BLaER1 (cell line): Measurements from ENCODE around the gene DSG2.

Experiments used
- H3K27ac ChIP-seq: shearing (Covaris generic); formaldehyde crosslinking; 2 replicates; pipeline ENCODE4 v1.8.1; 2022
- H3K27me3 ChIP-seq: shearing (Covaris generic); formaldehyde crosslinking; 2 replicates; pipeline ENCODE4 v1.8.1; 2022
- H3K36me3 ChIP-seq: shearing (Covaris generic); formaldehyde crosslinking; 2 replicates; pipeline ENCODE4 v1.8.1; 2022
- H3K4me1 ChIP-seq: shearing (Covaris generic); formaldehyde crosslinking; 2 replicates; pipeline ENCODE4 v1.8.1; 2022
- H3K4me2 ChIP-seq: shearing (Covaris generic); formaldehyde crosslinking; 2 replicates; pipeline ENCODE4 v1.8.1; 2022
- H3K4me3 ChIP-seq: shearing (Covaris generic); formaldehyde crosslinking; 2 replicates; pipeline ENCODE4 v1.8.1; 2022
- H3K9ac ChIP-seq: shearing (Covaris generic); formaldehyde crosslinking; 2 replicates; pipeline ENCODE4 v1.8.1; 2022
- H3K9me3 ChIP-seq: shearing (Covaris generic); formaldehyde crosslinking; 2 replicates; pipeline ENCODE4 v1.8.1; 2022
- H4K20me1 ChIP-seq: shearing (Covaris generic); formaldehyde crosslinking; 2 replicates; pipeline ENCODE4 v1.8.1; 2022
- Cebpa-rat ChIP-seq: shearing (Covaris generic); IDR thresholded peaks from 2 replicates; pipeline ENCODE4 v1.8.1; 2022

The DSG2 gene

DNA sequence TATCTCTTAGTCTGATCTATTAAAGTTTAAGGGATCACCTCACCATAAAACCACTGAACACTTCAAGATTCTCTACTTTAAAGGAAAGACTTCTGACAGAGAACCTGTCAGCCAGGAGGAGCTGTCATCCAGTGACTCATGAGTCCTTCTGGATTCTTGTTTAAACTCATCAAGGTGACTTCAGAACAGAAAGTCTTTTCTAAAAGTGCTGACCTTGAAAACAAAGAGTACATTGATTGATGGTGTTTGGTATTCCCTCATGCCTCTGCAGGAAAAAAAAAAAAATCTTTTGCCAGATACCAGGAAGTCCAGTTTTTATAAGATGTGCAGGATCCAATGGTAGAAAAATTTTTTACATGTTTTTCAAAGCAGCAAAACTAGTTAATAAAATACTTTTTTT, 12.3 kb downstream of the DSG2 start:
- H3K4me1 ChIP-seq, result no peaks in the 10 kb centered on the region
- no peaks in the 10 kb centered on the region for H3K9me3 ChIP-seq
- TF ChIP-seq Cebpa-rat, result no peak
- H3K27me3 ChIP-seq, result no peaks in the 10 kb centered on the region
- no peaks in the 10 kb centered on the region for H3K36me3 ChIP-seq
- H3K9ac ChIP-seq, result no peak overlapping the region
- H4K20me1 ChIP-seq, result no peaks in the 10 kb centered on the region
- no peak overlapping the region for H3K4me3 ChIP-seq
- H3K27ac ChIP-seq, result no peak overlapping the region
- no peak overlapping the region for H3K4me2 ChIP-seq

GRCh38 chr18:31511098-31511497, 13.1 kb downstream of the DSG2 start:
- Histone ChIP-seq H3K9me3 (no peaks in the 10 kb centered on the region), H3K4me2 (no peak overlapping the region), H3K4me1 (no peaks in the 10 kb centered on the region), H3K36me3 (no peaks in the 10 kb centered on the region), H3K27me3 (no peaks in the 10 kb centered on the region), H3K4me3 (no peak overlapping the region), H4K20me1 (no peaks in the 10 kb centered on the region), H3K27ac (no peak overlapping the region), H3K9ac (no peak overlapping the region)
- TF ChIP-seq Cebpa-rat, result no peak

DNA sequence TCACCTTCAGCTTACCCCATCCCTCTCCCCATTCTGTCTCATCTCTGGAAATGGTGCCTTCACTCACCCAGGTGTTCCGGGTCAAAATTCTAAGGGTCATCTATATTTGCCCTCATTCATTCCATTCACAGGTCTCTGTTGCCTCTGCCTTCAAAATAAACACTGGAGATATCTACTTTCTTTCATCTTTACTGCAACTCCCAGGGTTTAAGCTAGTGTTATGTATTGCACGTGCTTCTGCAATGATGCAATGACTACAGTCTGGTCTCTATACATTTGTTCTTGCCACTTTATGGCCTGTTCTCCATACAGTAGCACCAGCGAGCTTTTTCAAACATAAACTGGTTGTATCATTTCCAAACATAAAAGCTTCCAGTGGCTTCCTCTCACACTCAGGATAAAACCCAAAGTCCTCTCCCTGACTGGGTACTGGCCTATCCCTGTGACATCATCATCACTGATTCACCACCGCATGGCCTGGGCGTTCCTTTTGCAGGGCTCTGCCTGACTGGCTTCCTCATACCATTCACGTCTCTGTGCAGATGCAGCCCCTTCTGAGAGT, 14.3 kb downstream of the DSG2 start:
- Histone ChIP-seq H3K4me3 (no peak overlapping the region), H3K9ac (no peak overlapping the region), H3K4me1 (no peaks in the 10 kb centered on the region), H4K20me1 (no peaks in the 10 kb centered on the region), H3K4me2 (no peak overlapping the region), H3K27ac (no peak overlapping the region), H3K36me3 (no peaks in the 10 kb centered on the region), H3K9me3 (no peaks in the 10 kb centered on the region), H3K27me3 (no peaks in the 10 kb centered on the region)
- no peak for TF ChIP-seq Cebpa-rat

DNA sequence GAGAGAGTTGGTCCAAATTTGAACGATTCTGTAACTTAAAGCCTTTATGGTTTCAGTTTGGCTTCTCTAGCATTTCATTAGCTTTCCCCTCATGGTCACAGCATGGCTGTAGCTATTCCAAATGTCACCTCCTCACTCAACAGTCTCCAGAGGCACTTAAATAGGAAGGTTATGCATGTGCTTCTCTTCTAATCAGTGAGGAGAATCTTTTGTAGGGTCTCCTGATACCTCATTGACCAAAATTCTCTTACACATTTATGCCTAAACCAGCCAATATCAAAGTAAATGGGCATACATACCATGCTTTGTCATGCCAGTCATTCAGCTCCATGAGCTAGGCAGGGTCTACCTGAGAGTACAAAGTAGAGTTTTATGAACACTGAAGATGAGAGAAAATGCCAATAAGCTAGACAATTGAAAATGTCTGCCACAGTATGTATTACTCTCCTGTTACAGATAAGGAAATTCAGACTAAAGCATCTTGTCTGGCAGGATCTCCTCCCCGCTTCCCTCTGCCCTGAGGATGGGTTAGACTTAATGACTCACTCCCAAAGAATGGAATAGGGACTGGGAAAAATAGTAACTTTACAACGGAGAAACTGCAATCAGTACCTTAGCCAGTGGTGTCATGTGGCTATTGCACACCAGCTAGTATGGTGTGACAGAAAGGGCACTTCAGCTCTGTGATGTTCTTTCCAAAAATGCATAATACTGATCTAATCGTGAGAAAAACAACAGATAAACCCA, 15.4 kb downstream of the DSG2 start:
- H3K9me3 ChIP-seq, result no peaks in the 10 kb centered on the region
- no peaks in the 10 kb centered on the region for H3K4me1 ChIP-seq
- TF ChIP-seq Cebpa-rat, result no peak
- H3K27ac ChIP-seq, result no peak overlapping the region
- H3K27me3 ChIP-seq, result no peaks in the 10 kb centered on the region
- no peak overlapping the region for H3K4me3 ChIP-seq
- no peak overlapping the region for H3K4me2 ChIP-seq
- no peak overlapping the region for H3K9ac ChIP-seq
- H4K20me1 ChIP-seq, result no peaks in the 10 kb centered on the region
- H3K36me3 ChIP-seq, result no peaks in the 10 kb centered on the region

DNA sequence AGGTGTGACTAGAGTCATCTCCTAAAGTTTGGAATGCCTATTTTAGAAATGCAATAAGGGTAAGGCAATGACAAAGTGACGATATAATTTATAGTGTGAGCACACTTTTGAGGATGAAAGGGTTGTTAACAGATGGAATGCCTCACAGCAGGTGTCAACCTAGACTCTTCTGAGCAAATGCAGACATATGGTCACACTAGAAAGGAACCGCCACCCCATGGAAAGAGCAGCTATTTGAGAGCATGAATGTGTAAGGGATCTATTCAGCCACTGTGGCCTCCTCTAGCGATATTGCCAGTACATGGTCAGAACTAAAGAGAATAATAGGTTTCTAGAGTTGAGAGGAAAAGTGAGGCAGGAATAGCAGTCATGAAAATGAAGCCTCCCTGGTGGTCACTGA, 18.5 kb downstream of the DSG2 start:
- Histone ChIP-seq H3K27me3 (no peaks in the 10 kb centered on the region), H3K4me3 (no peak overlapping the region), H4K20me1 (no peaks in the 10 kb centered on the region), H3K4me1 (no peaks in the 10 kb centered on the region), H3K27ac (no peak overlapping the region), H3K36me3 (no peaks in the 10 kb centered on the region), H3K9me3 (no peaks in the 10 kb centered on the region), H3K4me2 (no peak overlapping the region), H3K9ac (no peak overlapping the region)
- TF ChIP-seq Cebpa-rat, result no peak

- TF ChIP-seq Cebpa-rat, result no peak
- H3K4me1 ChIP-seq, result no peaks in the 10 kb centered on the region
- no peak overlapping the region for H3K9ac ChIP-seq
- no peaks in the 10 kb centered on the region for H3K36me3 ChIP-seq
- no peak overlapping the region for H3K4me3 ChIP-seq
- H3K27ac ChIP-seq, result no peak overlapping the region
- no peaks in the 10 kb centered on the region for H3K9me3 ChIP-seq
- no peaks in the 10 kb centered on the region for H3K27me3 ChIP-seq
- H4K20me1 ChIP-seq, result no peaks in the 10 kb centered on the region
- H3K4me2 ChIP-seq, result no peak overlapping the region
Measured at GRCh38 chr18:31526374-31526773, 28.4 kb downstream of the DSG2 start.

DNA sequence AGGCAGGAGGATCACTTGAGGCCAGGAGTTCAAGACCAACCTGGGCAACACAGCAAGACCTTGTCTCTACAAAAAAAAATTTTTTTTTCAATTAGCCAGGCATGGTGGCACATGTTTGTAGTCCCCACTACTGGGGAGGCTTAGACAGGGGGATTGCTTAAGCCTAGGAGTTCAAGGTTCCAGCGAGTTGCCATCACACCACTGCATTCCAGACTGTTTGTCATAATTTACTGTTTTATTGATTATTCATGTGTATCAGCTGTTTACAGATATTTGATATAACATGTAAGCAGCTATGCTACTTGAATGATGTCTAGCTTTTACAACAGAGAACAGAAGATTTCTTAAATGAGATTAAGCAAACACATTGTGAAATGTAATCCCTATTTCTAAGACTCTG, 35.3 kb downstream of the DSG2 start:
- Histone ChIP-seq H3K4me3 (no peak overlapping the region), H3K9ac (no peak overlapping the region), H3K4me1 (no peaks in the 10 kb centered on the region), H3K4me2 (no peak overlapping the region), H3K9me3 (no peaks in the 10 kb centered on the region), H3K27me3 (no peaks in the 10 kb centered on the region), H3K27ac (no peak overlapping the region), H4K20me1 (no peaks in the 10 kb centered on the region), H3K36me3 (no peaks in the 10 kb centered on the region)
- no peak for TF ChIP-seq Cebpa-rat

DNA sequence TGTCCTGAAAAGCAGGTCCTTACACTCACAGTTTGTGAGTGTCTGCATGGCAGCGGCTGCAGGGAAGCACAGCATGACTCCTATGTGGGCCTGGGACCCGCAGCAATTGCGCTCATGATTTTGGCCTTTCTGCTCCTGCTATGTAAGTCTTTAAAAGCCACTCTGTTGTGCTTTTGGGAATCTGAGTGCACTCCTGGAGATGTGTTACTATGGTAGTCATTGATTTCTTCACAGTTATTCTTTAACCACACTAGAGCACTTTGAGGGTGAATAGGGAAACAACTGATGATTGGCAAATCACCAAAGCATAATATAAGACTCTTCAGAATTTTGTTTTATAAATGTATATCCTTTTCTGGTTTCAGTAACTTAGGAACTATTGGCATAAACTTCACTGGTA, 40.9 kb downstream of the DSG2 start:
- Histone ChIP-seq H3K27ac (no peak overlapping the region), H3K9ac (no peak overlapping the region), H3K36me3 (peaks cover 15% of the 10 kb centered on the region), H3K9me3 (no peaks in the 10 kb centered on the region), H3K4me3 (no peak overlapping the region), H3K27me3 (no peaks in the 10 kb centered on the region), H3K4me1 (no peaks in the 10 kb centered on the region), H3K4me2 (no peak overlapping the region), H4K20me1 (no peaks in the 10 kb centered on the region)
- TF ChIP-seq Cebpa-rat, result no peak

- H3K27me3 ChIP-seq, result no peaks in the 10 kb centered on the region
- no peak overlapping the region for H3K4me2 ChIP-seq
- H3K4me3 ChIP-seq, result no peak overlapping the region
- no peaks in the 10 kb centered on the region for H4K20me1 ChIP-seq
- H3K27ac ChIP-seq, result no peak overlapping the region
- H3K4me1 ChIP-seq, result no peaks in the 10 kb centered on the region
- no peak overlapping the region for H3K9ac ChIP-seq
- no peaks in the 10 kb centered on the region for H3K9me3 ChIP-seq
- H3K36me3 ChIP-seq, result peaks cover 16% of the 10 kb centered on the region
- TF ChIP-seq Cebpa-rat, result no peak
Measured at GRCh38 chr18:31546476-31546875, 48.5 kb downstream of the DSG2 start.

GRCh38 chr18:31548853-31549252, 50.9 kb downstream of the DSG2 start:
- no peak for TF ChIP-seq Cebpa-rat
- H4K20me1 ChIP-seq, result no peaks in the 10 kb centered on the region
- H3K27ac ChIP-seq, result no peak overlapping the region
- no peak overlapping the region for H3K4me3 ChIP-seq
- H3K36me3 ChIP-seq, result 0 out of 2 replicates have a peak, but pooled peaks cover 3% of the 10 kb centered on the region
- no peaks in the 10 kb centered on the region for H3K27me3 ChIP-seq
- H3K9me3 ChIP-seq, result no peaks in the 10 kb centered on the region
- no peak overlapping the region for H3K9ac ChIP-seq
- no peaks in the 10 kb centered on the region for H3K4me1 ChIP-seq
- H3K4me2 ChIP-seq, result no peak overlapping the region
